GM21381 (cell line): ENCODE measurements around the gene C2orf49.
A peak's percentile ranks its signal among the peaks of the same experiment; 100 is the strongest.

Experiments used
- ATAC-seq: cut with Tn5 transposase; IDR thresholded peaks from one replicate; pipeline ENCODE4 v1.9.1; 2021; ENCODE audit warnings: mild to moderate bottlenecking, moderate library complexity; ENCODE audit not compliant: unreplicated experiment

The C2orf49 gene

GRCh38 chr2:105358593-105358992 is 21.3 kb downstream of the C2orf49 start:
- ATAC-seq, result no peak

GRCh38 chr2:105361102-105361889 is 24.0 kb downstream of the C2orf49 start:
- ATAC-seq, result no peak

GRCh38 chr2:105362862-105363591 is 25.7 kb downstream of the C2orf49 start:
- ATAC-seq, result no peak

DNA sequence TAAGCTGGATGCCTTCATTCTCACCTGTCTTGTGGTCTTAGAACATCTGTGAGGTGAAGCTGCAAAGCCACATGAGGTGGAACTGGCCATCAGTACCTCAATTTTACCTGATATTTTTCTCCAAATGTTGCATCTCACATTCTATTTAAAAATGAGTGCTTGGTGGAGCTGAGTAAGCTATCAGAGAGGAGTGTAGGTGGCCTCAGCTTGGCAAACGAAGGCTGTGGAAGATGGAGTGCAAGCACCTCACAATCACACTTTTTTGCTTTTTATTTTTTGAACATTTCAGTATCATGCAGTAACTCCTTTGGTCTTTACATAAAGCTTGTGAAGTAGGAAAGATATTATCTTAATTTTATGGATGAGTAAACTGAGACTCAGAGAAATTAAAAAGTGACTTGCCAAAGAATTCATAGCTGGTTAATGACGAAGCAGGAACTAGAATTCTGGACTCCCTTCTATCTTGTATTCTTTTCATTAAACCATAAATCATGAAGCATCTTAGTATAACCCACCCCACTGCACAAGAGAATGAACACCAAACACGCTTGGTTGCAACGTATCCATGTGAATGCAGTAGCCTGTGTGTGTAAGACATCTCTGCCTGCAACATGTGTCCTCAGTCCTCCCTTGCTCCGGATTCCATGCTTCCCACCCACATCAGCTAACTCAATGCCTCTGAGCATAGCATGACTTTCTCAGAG is 27.2 kb downstream of the C2orf49 start:
- no peak for ATAC-seq

- ATAC-seq, result no peak
Measured at GRCh38 chr2:105365206-105365605, 27.9 kb downstream of the C2orf49 start.

- no peak for ATAC-seq
Measured at GRCh38 chr2:105368759-105369408, 31.5 kb downstream of the C2orf49 start.

DNA sequence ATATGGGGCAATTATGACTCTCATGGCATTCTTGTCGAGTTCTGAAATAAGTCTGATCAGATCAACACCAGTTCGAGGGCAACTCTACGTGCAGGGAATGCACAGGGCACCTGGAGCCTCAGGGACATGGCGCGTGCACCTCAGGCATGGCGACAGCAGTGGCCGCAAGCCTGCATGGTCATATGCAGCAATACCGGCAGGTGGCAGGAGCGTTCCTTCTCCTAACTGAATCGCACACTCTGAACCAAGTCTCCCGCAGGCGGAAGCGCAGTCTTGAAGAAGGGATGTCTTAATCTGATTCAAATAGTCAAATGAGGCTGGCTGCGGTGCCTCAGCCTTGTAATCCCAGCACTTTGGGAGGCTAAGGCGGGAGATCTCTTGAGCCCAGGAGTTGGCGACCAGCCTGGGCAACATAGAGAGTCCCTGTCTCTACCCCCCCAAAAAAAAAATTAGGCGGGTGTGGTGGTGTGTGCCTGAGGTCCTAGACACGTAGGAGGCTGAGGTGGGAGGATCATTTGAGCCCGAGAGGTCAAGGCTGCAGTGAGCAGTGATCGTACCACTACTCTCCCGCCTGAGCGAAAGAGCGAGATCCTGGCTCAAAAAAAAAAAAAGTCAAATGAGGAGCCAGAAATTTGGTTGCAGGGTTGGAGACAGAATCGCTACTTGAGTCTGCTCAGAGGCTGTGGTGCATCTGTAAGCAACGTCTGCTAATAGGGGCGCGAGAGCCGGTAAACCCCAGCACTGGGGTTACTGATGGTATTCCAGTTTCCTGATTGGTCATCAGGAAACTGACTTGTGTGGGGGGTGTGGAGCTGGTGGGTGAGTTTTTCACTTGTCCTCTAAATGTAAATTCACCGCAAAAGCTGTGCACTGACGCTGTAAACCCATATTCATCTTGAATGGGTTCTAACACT is 32.7 kb downstream of the C2orf49 start:
- ATAC-seq, result peak; percentile 91

DNA sequence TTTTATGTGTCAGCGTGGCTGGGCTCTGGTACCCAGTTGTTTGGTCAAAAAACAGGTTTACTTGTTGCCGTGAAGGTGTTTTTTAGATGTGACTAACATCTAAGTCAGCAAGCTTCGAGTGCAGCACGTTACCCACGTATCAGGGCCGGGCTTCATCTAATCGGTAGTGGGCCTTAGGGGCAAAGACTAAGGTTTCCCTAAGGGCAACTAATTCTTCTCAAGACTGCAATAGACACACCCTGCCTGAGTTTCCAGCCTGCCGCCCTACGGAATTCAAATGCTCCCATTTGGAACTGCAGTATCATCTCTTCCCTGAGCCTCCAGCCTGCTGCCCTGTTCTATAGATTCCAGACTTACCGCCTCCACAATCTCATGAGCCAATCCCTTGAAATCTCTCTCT is 33.8 kb downstream of the C2orf49 start:
- ATAC-seq, result no peak

GRCh38 chr2:105371810-105372209 is 34.5 kb downstream of the C2orf49 start:
- no peak for ATAC-seq

- no peak for ATAC-seq
Measured at GRCh38 chr2:105373344-105373781, 36.0 kb downstream of the C2orf49 start.

DNA sequence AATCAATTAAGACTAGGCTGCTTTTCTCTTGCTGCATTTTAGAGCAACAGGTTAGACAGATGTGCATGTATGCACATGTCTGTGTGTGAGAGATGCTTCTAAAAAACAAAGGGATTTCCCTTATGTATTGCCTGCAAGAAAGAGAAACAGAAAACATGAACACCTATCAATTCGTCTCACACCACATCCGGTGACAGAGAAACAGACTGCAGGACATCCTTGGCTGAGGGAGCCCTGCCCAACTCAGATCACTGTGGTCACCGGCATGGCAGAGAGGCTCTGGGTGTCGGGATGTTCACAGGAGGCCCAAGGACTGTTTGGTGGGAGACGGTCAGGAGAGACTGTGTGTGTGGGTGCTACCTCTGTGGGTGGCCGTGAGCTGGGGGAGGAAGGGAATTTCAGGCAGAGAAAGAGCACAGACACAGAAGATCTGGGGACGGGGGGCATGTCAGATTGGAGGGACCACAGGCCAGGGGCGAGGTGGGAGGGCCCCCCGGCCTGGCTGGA is 36.6 kb downstream of the C2orf49 start:
- peak; percentile 76 for ATAC-seq

DNA sequence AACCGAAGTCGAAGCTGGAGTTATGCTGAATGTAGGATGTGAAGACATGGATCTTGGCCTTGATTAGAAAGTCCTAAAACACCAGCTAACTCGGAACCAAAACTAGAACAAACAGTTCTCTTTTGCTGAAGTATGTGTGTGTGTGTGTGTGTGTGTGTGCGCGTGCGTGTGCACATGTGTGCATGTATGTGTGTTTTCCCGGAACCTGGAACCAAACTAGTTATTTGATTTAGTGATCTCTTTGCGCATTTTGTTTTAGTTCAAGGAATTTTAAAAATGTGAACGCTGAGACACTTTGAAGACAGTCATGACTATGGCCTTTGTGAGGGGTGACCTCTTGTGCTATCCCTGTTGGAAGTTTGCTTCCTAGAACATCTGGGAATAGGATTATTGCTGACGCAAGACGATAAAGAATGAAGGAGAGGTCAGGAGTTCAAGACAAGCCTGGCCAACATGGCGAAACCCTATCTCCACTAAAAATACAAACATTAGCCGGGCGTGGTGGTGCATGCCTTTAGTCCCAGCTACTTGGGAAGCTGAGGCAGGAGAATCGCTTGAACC is 37.7 kb downstream of the C2orf49 start:
- no peak for ATAC-seq

GRCh38 chr2:105376010-105376409 is 38.7 kb downstream of the C2orf49 start:
- no peak for ATAC-seq

DNA sequence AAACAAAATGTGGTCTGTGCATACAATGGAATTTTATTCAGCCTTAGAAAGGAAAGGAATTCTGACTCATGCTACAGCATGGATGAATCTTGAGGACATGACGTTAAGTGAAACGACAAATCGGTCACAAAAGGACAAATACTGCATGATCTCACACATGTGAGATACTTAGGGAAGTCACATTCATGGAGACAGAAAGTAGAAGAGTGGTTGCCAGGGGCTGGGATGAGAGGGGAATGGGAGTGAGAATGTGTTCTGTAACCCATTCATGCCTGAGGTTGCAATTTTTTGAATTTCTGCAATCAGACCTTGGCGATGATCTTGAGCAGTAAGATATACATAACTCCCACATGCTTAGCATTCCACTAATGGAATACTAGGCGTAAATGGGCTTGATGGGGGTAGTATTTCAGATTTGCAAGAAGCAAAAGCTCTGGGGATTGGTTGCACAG is 39.5 kb downstream of the C2orf49 start:
- ATAC-seq, result no peak

DNA sequence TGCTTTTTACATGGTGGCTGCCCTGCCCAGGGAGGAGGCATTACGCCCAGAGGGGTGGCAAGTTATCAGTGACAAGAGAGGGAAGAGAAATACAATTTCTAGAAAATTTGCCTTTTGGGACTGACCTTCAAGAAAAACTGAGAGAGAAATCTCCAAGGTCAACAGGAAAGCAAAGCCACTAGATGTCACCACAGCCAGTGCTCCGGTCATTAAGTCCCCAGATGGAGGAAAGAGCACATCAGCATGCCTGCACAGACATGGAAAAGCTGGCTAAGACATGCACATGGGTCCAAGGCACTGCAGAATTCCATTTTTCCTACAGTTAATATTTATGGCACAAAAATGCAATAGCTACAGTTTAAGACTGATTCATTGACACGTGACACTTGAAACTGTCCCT is 40.5 kb downstream of the C2orf49 start:
- ATAC-seq, result no peak

- ATAC-seq, result no peak
Measured at GRCh38 chr2:105378276-105378840, 41.0 kb downstream of the C2orf49 start.

DNA sequence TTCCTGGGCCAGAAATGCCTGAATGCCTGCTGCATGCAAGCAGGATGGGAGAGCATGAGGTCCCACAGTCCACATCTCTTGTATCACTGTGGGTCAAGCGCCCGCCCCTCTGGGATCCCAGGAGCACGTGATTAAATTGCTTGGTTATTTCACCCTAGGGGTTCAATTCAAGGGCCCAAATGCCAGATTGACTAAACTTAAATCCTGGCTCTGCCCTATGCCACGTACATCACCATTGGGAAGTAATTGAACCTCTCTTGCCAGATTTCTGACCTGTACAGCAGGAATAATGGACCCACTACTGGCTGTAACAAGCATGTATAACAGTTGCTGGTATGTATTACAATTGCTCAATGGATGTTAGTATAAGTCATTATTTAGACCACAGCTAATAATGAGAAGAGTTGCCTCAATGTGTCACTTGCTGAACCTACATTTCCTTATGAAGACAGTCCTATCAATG is 41.6 kb downstream of the C2orf49 start:
- ATAC-seq, result no peak

GRCh38 chr2:105379741-105380186 is 42.4 kb downstream of the C2orf49 start:
- no peak for ATAC-seq
